ENCODE data around the gene LYL1. TPM values are rescaled to one million over a fixed set of nuclear protein-coding genes. Genes with fewer than 3 reads are reported as not detected.
A peak's percentile ranks its signal among the peaks of the same experiment; 100 is the strongest.

LYL1 gene
- total and polyA plus RNA-seq, 2 donors from 2014 or later, result 8.5 to 13.8 TPM

DNA sequence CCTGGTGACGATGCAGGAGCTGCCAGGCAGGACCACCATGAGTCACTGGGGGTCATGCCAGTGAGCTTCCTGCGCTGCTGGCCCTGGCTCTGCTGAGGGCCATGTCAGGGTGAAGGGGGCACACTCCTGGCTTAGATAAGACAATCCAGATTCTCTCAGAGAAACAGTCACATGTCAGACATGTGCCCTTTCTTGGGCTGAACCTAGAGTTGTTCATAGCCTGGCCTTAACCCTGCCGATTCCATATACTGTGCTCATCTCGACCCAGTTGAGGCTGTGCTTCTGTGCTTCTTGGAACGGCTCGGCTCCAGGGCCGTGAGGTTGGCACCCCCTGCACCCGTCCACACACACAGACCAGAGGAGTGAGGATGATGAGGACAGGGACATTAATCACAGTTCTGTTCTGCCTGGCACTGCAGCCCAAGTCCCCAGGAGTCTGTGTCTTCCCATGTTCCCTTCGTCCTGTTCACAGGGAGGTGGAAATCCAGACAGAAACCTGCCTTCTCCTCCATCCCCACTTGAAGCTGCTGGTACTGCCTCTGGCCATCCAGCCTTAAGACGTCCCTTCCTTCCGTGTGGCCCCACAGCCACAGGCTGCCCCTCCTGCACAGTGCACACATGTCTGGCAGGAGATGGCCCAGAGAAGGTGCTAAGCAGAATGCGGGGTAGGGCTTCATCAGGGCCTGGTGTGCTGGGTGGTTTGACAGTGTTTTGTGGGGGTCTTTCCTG is 50.0 kb downstream of the LYL1 start:
- FAIRE-seq (no peak), DNase-seq (no peak)
- Histone ChIP-seq H3K4me3 (ENCODE audit: low read length in 3 of 3) (no peak overlapping the region), H3K27me3 (ENCODE audit: control insufficient read depth, insufficient read depth, low read length) (no peaks in the 10 kb centered on the region), H3K36me3 (ENCODE audit: control insufficient read depth in 2 of 3, insufficient read depth in 3 of 3, low read length in 3 of 3) (no peaks in the 10 kb centered on the region), H3K9me3 (ENCODE audit: control insufficient read depth in 2 of 3, insufficient read depth in 1 of 3, low read length in 3 of 3) (no peaks in the 10 kb centered on the region), H3K4me1 (ENCODE audit: control insufficient read depth in 2 of 3, insufficient read depth in 2 of 3, low read depth in 1 of 3, low read length in 3 of 3) (peaks cover 0 to 49% (median 38%) of the 10 kb centered on the region in 3 donors), H3K27ac (ENCODE audit: low read depth in 2 of 2, low read length in 2 of 2) (peak overlapping the region in 1 of 2 donors; percentile 93), H3K9ac (ENCODE audit: low read length in 3 of 3) (no peak overlapping the region)
- intact Hi-C loops (cut with DNase I), result no loop called here
- TF ChIP-seq, protein P1, sequence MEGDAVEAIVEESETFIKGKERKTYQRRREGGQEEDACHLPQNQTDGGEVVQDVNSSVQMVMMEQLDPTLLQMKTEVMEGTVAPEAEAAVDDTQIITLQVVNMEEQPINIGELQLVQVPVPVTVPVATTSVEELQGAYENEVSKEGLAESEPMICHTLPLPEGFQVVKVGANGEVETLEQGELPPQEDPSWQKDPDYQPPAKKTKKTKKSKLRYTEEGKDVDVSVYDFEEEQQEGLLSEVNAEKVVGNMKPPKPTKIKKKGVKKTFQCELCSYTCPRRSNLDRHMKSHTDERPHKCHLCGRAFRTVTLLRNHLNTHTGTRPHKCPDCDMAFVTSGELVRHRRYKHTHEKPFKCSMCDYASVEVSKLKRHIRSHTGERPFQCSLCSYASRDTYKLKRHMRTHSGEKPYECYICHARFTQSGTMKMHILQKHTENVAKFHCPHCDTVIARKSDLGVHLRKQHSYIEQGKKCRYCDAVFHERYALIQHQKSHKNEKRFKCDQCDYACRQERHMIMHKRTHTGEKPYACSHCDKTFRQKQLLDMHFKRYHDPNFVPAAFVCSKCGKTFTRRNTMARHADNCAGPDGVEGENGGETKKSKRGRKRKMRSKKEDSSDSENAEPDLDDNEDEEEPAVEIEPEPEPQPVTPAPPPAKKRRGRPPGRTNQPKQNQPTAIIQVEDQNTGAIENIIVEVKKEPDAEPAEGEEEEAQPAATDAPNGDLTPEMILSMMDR (IDR thresholded peaks at IDR 0.05; ENCODE audit: borderline replicate concordance, extremely low read depth, insufficient read depth), result no peak

DNA sequence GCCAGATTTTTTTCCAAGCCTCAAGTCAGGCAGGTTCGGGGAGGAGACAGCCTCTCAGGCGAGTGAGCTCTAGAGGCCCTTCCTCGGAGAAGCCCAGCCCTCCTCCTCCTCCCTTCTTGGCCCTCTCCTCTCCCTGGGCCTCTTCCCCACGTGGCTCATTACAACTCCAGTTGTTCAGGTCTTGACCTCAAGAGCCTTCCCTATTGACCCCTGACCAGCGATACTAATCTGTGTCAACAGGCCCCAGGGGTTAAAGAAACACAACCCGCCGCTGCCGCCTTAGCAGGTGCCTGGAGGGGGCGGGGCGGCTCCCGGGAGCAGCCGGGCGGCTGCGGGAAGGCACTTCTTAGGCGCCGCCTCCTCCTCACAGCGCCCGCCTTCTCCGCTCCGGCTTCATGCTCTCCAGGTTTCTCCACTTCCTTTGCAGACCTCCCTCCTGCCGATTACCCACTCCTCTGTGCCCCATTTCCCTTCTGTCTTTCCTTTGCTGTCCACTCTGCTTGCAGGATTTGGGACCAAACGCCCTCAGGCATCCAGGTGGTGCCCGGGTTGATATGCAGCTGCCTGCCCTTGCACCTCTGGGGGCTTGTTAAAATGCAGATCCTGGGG is 51.0 kb downstream of the LYL1 start:
- Histone ChIP-seq H3K27me3 (ENCODE audit: control insufficient read depth, insufficient read depth, low read length) (peaks cover 8% of the 10 kb centered on the region), H3K4me3 (ENCODE audit: low read length in 3 of 3) (peak overlapping the region in 1 of 3 donors; percentile 37), H3K9ac (ENCODE audit: low read length in 3 of 3) (no peak overlapping the region), H3K36me3 (ENCODE audit: control insufficient read depth in 2 of 3, insufficient read depth in 3 of 3, low read length in 3 of 3) (no peaks in the 10 kb centered on the region), H3K9me3 (ENCODE audit: control insufficient read depth in 2 of 3, insufficient read depth in 1 of 3, low read length in 3 of 3) (no peaks in the 10 kb centered on the region), H3K27ac (ENCODE audit: low read depth in 2 of 2, low read length in 2 of 2) (peak overlapping the region; percentile 8 to 17), H3K4me1 (ENCODE audit: control insufficient read depth in 2 of 3, insufficient read depth in 2 of 3, low read depth in 1 of 3, low read length in 3 of 3) (peaks cover 0 to 49% (median 34%) of the 10 kb centered on the region in 3 donors)
- DNase-seq (peak; percentile 90 to 94 (median 92)), FAIRE-seq (no peak)
- TF ChIP-seq, protein P1 (IDR thresholded peaks at IDR 0.05; ENCODE audit: borderline replicate concordance, extremely low read depth, insufficient read depth), result peak; percentile 5
- intact Hi-C loops (cut with DNase I), result no loop called here

DNA sequence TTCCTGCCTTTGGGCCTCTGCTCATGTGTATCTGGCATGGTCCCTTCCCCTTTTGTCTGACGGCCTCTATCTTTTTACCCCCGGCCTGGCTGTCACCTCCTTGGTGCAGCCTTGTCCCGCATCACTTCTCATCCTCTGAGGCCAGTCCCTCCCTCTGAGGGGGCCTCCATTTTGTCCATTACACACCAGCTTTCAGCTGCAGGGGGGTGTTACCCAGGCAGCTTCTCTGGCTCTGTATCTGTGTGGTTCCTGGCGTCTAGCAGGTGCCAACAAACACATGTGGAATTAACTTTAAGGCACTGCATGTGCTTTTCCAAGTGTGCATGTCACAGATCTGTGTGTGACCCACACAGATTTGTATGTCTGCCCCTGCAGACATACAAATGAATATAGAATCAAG is 52.4 kb downstream of the LYL1 start:
- H3K27ac ChIP-seq (ENCODE audit: low read depth in 2 of 2, low read length in 2 of 2), result no peak overlapping the region
- FAIRE-seq, result no peak

More for the DNA sequence above, 52.4 kb downstream of the LYL1 start:
- no peak for DNase-seq
- TF ChIP-seq, protein P1 (IDR thresholded peaks at IDR 0.05; ENCODE audit: borderline replicate concordance, extremely low read depth, insufficient read depth), result no peak
- Histone ChIP-seq H3K9ac (ENCODE audit: low read length in 3 of 3) (no peak overlapping the region), H3K4me1 (ENCODE audit: control insufficient read depth in 2 of 3, insufficient read depth in 2 of 3, low read depth in 1 of 3, low read length in 3 of 3) (peaks cover 0 to 40% (median 25%) of the 10 kb centered on the region in 3 donors), H3K36me3 (ENCODE audit: control insufficient read depth in 2 of 3, insufficient read depth in 3 of 3, low read length in 3 of 3) (no peaks in the 10 kb centered on the region), H3K9me3 (ENCODE audit: control insufficient read depth in 2 of 3, insufficient read depth in 1 of 3, low read length in 3 of 3) (no peaks in the 10 kb centered on the region), H3K4me3 (ENCODE audit: low read length in 3 of 3) (no peak overlapping the region), H3K27me3 (ENCODE audit: control insufficient read depth, insufficient read depth, low read length) (peaks cover 9% of the 10 kb centered on the region)
- intact Hi-C loops (cut with DNase I), result no loop called here

Other genes with a start within 250 kb of the LYL1 start
- 34.7 TPM for gene DNASE2, start 221.4 kb downstream of the LYL1 start, total RNA-seq
- gene DNASE2, start 221.4 kb downstream of the LYL1 start, polyA plus RNA-seq (ENCODE audit: insufficient read depth, low read depth, low replicate concordance), result 50.9 TPM
- not detected for gene KLF1, start 215.7 kb downstream of the LYL1 start, total RNA-seq
- gene KLF1, start 215.7 kb downstream of the LYL1 start, polyA plus RNA-seq (ENCODE audit: insufficient read depth, low read depth, low replicate concordance), result not detected
- gene GCDH, start 211.7 kb downstream of the LYL1 start, total RNA-seq, result 21.9 TPM
- 45.6 TPM for gene GCDH, start 211.7 kb downstream of the LYL1 start, polyA plus RNA-seq (ENCODE audit: insufficient read depth, low read depth, low replicate concordance)
- not detected for gene SYCE2, start 183.6 kb downstream of the LYL1 start, total RNA-seq
- not detected for gene SYCE2, start 183.6 kb downstream of the LYL1 start, polyA plus RNA-seq (ENCODE audit: insufficient read depth, low read depth, low replicate concordance)
- gene FARSA, start 169.1 kb downstream of the LYL1 start, total RNA-seq, result 48.0 TPM
- gene FARSA, start 169.1 kb downstream of the LYL1 start, polyA plus RNA-seq (ENCODE audit: insufficient read depth, low read depth, low replicate concordance), result 58.2 TPM
- 1,087 TPM for gene CALR, start 164.2 kb downstream of the LYL1 start, total RNA-seq
- gene CALR, start 164.2 kb downstream of the LYL1 start, polyA plus RNA-seq (ENCODE audit: insufficient read depth, low read depth, low replicate concordance), result 1,037 TPM
- gene RAD23A, start 157.0 kb downstream of the LYL1 start, total RNA-seq, result 79.2 TPM
- 105 TPM for gene RAD23A, start 157.0 kb downstream of the LYL1 start, polyA plus RNA-seq (ENCODE audit: insufficient read depth, low read depth, low replicate concordance)
- 18.4 TPM for gene GADD45GIP1, start 145.6 kb downstream of the LYL1 start, total RNA-seq
- 71.3 TPM for gene GADD45GIP1, start 145.6 kb downstream of the LYL1 start, polyA plus RNA-seq (ENCODE audit: insufficient read depth, low read depth, low replicate concordance)
- gene DAND5, start 133.3 kb downstream of the LYL1 start, total RNA-seq, result not detected
- not detected for gene DAND5, start 133.3 kb downstream of the LYL1 start, polyA plus RNA-seq (ENCODE audit: insufficient read depth, low read depth, low replicate concordance)
- gene NFIX, start 107.4 kb downstream of the LYL1 start, total RNA-seq, result 65.0 TPM
- 4.3 TPM for gene NFIX, start 107.4 kb downstream of the LYL1 start, polyA plus RNA-seq (ENCODE audit: insufficient read depth, low read depth, low replicate concordance)
- gene TRMT1, start 13.9 kb upstream of the LYL1 start, total RNA-seq, result 40.0 TPM
- gene TRMT1, start 13.9 kb upstream of the LYL1 start, polyA plus RNA-seq (ENCODE audit: insufficient read depth, low read depth, low replicate concordance), result 22.7 TPM
- gene NACC1, start 15.4 kb upstream of the LYL1 start, total RNA-seq, result 46.1 TPM
- 16.7 TPM for gene NACC1, start 15.4 kb upstream of the LYL1 start, polyA plus RNA-seq (ENCODE audit: insufficient read depth, low read depth, low replicate concordance)
- gene STX10, start 47.5 kb upstream of the LYL1 start, total RNA-seq, result 39.5 TPM
- 52.9 TPM for gene STX10, start 47.5 kb upstream of the LYL1 start, polyA plus RNA-seq (ENCODE audit: insufficient read depth, low read depth, low replicate concordance)
- gene IER2, start 47.6 kb upstream of the LYL1 start, total RNA-seq, result 73.9 TPM
- 96.7 TPM for gene IER2, start 47.6 kb upstream of the LYL1 start, polyA plus RNA-seq (ENCODE audit: insufficient read depth, low read depth, low replicate concordance)

Data from kidney (tissue), 14 donors.